Measurements from ENCODE around the gene HS3ST4. TPM values are rescaled to one million over a fixed set of nuclear protein-coding genes. Genes with fewer than 3 reads are reported as not detected.

HS3ST4 gene
- total RNA-seq, 1 donor from 2014 or later, result not detected

- TF ChIP-seq CTCF (IDR thresholded peaks at IDR 0.05), result no peak
- H3K27me3 Mint-ChIP-seq, result peaks cover 4% of the 10 kb centered on the region
- intact Hi-C loops (cut with micrococcal nuclease), result no loop called here
- H3K9me3 Mint-ChIP-seq, result no peaks in the 10 kb centered on the region
- ChIA-PET POLR2A (no interaction called here), CTCF (no interaction called here)
- H3K4me3 Mint-ChIP-seq, result no peak overlapping the region
- H3K4me1 Mint-ChIP-seq, result no peaks in the 10 kb centered on the region
- DNase-seq (no peak), ATAC-seq (ENCODE audit: low read depth) (no peak)
- H3K27ac Mint-ChIP-seq, result no peak overlapping the region
- H3K36me3 Mint-ChIP-seq (ENCODE audit: low read depth), result no peaks in the 10 kb centered on the region
Observed at GRCh38 chr16:25845901-25846300, 154.1 kb downstream of the HS3ST4 start.

GRCh38 chr16:25854141-25854540, 162.4 kb downstream of the HS3ST4 start:
- Mint-ChIP-seq H3K4me1 (no peaks in the 10 kb centered on the region), H3K27ac (no peak overlapping the region), H3K36me3 (ENCODE audit: low read depth) (no peaks in the 10 kb centered on the region), H3K9me3 (peaks cover 5% of the 10 kb centered on the region), H3K4me3 (no peak overlapping the region), H3K27me3 (peaks cover 11% of the 10 kb centered on the region)
- ChIA-PET CTCF (no interaction called here), POLR2A (no interaction called here)
- no peak for TF ChIP-seq CTCF (IDR thresholded peaks at IDR 0.05)
- ATAC-seq (ENCODE audit: low read depth) (no peak), DNase-seq (no peak)
- intact Hi-C loops (cut with micrococcal nuclease), result no loop called here

- ChIA-PET POLR2A (no interaction called here), CTCF (no interaction called here)
- Mint-ChIP-seq H3K4me1 (no peaks in the 10 kb centered on the region), H3K27ac (no peak overlapping the region), H3K4me3 (no peak overlapping the region), H3K36me3 (ENCODE audit: low read depth) (no peaks in the 10 kb centered on the region), H3K9me3 (peaks cover 5% of the 10 kb centered on the region), H3K27me3 (peaks cover 13% of the 10 kb centered on the region)
- no peak for ATAC-seq (ENCODE audit: low read depth)
- intact Hi-C loops (cut with micrococcal nuclease), result no loop called here
- TF ChIP-seq CTCF (IDR thresholded peaks at IDR 0.05), result no peak
- no peak for DNase-seq
Observed at GRCh38 chr16:25855063-25855462, 163.3 kb downstream of the HS3ST4 start.

GRCh38 chr16:25855818-25856217, 164.1 kb downstream of the HS3ST4 start:
- ATAC-seq (ENCODE audit: low read depth) (no peak), DNase-seq (no peak)
- H3K27ac Mint-ChIP-seq, result no peak overlapping the region
- no peak for TF ChIP-seq CTCF (IDR thresholded peaks at IDR 0.05)
- H3K4me1 Mint-ChIP-seq, result no peaks in the 10 kb centered on the region
- no peaks in the 10 kb centered on the region for H3K36me3 Mint-ChIP-seq (ENCODE audit: low read depth)
- H3K27me3 Mint-ChIP-seq, result peaks cover 10% of the 10 kb centered on the region
- ChIA-PET POLR2A (no interaction called here), CTCF (no interaction called here)
- H3K4me3 Mint-ChIP-seq, result no peak overlapping the region
- H3K9me3 Mint-ChIP-seq, result peaks cover 5% of the 10 kb centered on the region
- intact Hi-C loops (cut with micrococcal nuclease), result no loop called here

- H3K4me1 Mint-ChIP-seq, result no peaks in the 10 kb centered on the region
- H3K4me3 Mint-ChIP-seq, result no peak overlapping the region
- H3K27me3 Mint-ChIP-seq, result peaks cover 9% of the 10 kb centered on the region
- no peak for TF ChIP-seq CTCF (IDR thresholded peaks at IDR 0.05)
- H3K27ac Mint-ChIP-seq, result no peak overlapping the region
- intact Hi-C loops (cut with micrococcal nuclease), result no loop called here
- ChIA-PET POLR2A (no interaction called here), CTCF (no interaction called here)
- ATAC-seq (ENCODE audit: low read depth) (no peak), DNase-seq (no peak)
- peaks cover 5% of the 10 kb centered on the region for H3K9me3 Mint-ChIP-seq
- no peaks in the 10 kb centered on the region for H3K36me3 Mint-ChIP-seq (ENCODE audit: low read depth)
Observed at GRCh38 chr16:25859645-25860044, 167.9 kb downstream of the HS3ST4 start.
